Retinal pigment epithelial cell (primary cell): Measurements from ENCODE around the gene TTC9.

Experiments
- DNase-seq: peaks from one replicate; pipeline ENCODE4 v3.0.0-alpha.2; 2010; ENCODE audit warnings: low read depth
- H3K4me3 ChIP-seq: 2 replicates; pipeline ENCODE4 v1.5.1; 2011; ENCODE audit warnings: mild to moderate bottlenecking, low read length, control low read depth, moderate library complexity
- CTCF ChIP-seq: conservative IDR thresholded peaks from 2 replicates; pipeline ENCODE4 v1.5.1; 2011; ENCODE audit warnings: low read depth, low read length, control low read depth, inconsistent platforms

TTC9 gene

DNA sequence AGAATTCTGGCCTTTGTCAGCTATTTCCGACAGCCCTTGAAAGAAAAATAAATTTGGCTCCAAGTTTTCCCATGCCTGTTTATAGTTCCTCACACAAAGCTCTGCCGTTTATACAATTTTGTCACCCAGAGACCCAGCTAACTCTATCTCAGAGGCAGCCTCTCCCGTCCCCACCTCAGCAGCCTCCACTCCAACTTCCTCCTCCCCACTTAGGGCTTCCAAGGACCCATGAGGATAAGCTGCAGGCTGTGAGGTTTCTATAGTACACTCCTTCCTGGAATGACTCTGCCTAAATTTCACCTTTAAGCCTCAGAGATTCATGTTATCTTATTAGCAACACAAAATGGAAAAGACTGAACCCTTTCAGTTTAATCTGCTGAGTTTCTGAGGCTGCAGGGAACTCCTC is 71.8 kb downstream of the TTC9 start:
- H3K4me3 ChIP-seq, result no peak overlapping the region
- no peak for TF ChIP-seq CTCF
- DNase-seq, result no peak

- TF ChIP-seq CTCF, result peak; percentile 51
- no peak overlapping the region for H3K4me3 ChIP-seq
- no peak for DNase-seq
Observed at GRCh38 chr14:70714055-70714550, 72.4 kb downstream of the TTC9 start.

DNA sequence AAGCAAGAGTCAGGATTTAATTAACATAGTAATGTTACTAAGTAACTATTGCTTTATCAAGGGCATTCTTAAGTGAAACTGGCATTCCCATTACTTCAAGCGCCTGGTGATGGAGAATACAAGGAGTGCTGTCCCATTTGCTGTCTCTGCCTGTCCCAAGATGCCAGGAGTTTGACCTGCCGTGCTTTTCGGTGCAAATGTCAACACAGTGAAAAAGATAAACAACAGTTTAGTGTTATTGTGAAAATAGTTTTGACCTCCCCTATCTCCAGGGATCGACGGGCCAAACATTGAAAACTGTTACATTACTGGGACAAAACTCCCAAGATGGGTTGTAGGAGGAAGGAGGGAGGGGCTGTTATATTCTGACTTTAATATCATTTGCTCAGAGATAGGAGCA is 74.8 kb downstream of the TTC9 start:
- no peak for DNase-seq
- no peak for TF ChIP-seq CTCF
- H3K4me3 ChIP-seq, result no peak overlapping the region

- TF ChIP-seq CTCF, result no peak
- DNase-seq, result no peak
- no peak overlapping the region for H3K4me3 ChIP-seq
Observed at GRCh38 chr14:70716958-70717357, 75.2 kb downstream of the TTC9 start.

GRCh38 chr14:70718383-70719118 is 76.8 kb downstream of the TTC9 start:
- H3K4me3 ChIP-seq, result no peak overlapping the region
- no peak for TF ChIP-seq CTCF
- no peak for DNase-seq

GRCh38 chr14:70721542-70721941 is 79.8 kb downstream of the TTC9 start:
- no peak overlapping the region for H3K4me3 ChIP-seq
- DNase-seq, result peak; percentile 96
- TF ChIP-seq CTCF, result no peak

GRCh38 chr14:70722418-70722817 is 80.7 kb downstream of the TTC9 start:
- no peak for TF ChIP-seq CTCF
- no peak overlapping the region for H3K4me3 ChIP-seq
- no peak for DNase-seq
